Endometrial microvascular endothelial cells (primary cell): ENCODE measurements around the gene NAXE. TPM values are rescaled to one million over a fixed set of nuclear protein-coding genes. Genes with fewer than 3 reads are reported as not detected.
"Not testable (repeated sequence)": the region's sequence is repeated elsewhere in the genome, so short reads cannot be mapped to it uniquely, and the experiment has no call there.

Experiments
- in situ Hi-C: cut with HindIII; loops from 2 replicates; pipeline ENCODE4 v1.10.0; 2017; ENCODE audit warnings: low sequenced_read_pairs, low pct_unique_long_range_greater_than_20kb; ENCODE audit errors: inconsistent ontology term
- total RNA-seq: library from RNA; depleted of rRNA; stranded (reverse); fragments of >200 nt; gene quantifications from one replicate; pipeline ENCODE4 v1.2.3, GENCODE V29; 2015; ENCODE audit errors: inconsistent ontology term

Gene NAXE
- total RNA-seq, 1 donor from 2014 or later: 92.0 TPM

DNA sequence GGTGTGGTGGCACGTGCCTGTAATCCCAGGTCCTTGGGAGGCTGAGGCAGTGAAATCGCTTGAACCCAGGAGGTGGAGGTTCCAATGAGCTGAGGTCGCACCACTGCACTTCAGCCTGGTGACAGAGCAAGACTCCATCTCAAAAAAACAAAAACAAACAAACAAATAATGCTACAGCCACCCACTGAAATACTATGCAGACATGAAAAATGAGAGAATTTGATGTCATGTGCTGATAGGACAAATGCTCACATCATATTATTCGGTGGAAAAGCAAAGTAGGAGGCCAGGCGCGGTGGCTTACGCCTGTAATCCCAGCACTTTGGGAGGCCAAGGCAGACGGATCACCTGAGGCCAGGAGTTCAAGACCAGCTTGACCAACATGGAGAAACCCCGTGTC, 18.5 kb downstream of the NAXE start:
- in situ Hi-C loops: not testable (repeated sequence)

DNA sequence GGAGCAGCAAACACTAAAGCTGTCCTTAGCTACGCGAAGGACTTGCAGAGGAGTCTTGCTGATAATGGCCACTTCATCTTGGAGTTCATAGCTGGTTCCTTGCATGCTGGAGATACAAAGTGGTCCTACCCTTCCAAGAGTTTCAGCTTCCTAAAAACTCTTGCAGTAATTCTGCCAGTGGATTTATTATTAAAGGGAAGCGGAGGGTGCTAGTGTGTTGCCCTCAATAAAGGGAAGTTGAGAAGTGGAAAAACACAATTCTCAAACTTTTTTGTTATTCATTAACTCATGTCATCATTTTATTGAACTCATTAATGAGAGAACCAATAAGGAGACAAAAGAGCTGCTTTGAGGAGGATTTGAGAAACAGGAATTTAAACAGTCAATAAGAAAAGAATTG, 21.1 kb downstream of the NAXE start:
- in situ Hi-C loops: no loop called here

DNA sequence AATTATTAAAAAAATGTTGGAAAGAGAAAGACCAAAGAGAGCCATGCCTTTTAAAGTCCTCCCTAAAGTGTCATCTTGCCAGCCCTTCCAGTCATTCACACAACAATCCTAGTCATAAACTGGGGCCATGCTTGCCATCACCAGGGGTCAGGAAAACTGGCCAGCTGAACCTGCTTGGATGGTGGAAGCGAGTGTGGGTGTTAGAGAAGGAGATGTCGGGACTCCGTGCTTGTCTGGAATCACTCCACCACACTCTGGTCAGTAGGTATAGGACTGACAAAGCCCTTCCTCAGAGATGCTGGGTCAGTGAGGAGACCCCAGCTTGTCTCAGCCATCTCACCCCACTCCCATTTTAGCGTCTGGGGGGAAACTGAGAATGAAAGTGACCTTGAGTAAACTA, 24.4 kb downstream of the NAXE start:
- in situ Hi-C loops: no loop called here

DNA sequence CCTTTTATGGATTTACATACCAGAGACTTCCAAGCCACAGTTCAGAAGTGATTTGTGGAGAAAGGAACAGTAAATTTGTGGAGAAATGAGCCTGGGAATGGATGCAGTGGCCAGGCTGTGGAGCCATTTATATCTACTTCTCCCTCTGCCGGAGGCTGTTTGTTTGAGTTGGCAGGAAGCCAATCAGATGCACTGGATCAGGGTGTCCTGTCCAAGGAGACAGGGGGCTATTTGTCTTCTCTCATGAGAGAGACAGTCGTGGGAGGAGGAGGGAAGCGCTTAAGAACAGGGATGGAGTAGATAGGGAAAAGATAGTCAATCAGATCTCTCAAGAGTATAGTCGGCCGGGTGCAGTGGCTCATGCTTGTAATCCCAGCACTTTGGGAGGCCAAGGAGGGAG, 24.9 kb downstream of the NAXE start:
- in situ Hi-C loops: no loop called here

DNA sequence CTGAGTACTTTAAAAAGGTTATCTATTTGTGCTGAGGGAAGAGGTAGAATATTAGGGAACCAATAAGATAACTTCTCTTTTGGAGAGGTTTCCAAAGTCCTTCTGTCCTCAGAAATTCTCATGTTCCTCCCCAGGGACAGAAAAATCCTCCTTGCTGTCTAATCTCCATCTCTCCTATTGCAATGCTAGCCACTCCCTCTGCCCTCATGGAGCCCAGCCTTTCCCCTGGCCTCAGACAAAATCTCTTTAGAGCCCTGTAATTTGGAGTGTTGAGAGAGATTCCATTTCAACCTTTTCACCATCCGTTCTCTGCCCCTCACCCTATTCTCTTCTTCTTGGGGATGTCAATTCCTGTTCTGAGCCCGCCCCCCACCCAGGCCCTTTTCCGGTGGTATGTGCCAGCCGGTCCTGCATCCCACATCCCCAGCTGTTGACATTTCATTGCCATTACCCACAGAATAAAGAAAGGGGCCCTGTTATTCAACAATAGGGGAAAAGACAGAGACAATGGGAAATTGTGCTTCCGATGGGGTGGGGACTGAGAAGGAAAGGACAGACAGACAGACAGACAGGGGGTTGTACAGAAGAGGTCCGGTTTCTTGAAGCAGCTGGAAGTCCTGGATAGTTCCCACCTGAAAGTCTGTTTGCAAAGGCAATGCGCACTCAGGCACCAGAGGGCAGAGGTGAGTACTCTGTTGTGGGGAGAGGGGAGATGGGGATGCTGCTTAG, 27.4 kb downstream of the NAXE start, which contains the start of gene HAPLN2:
Gene HAPLN2, plus strand, starts transcription at position 563 of the 729 bp plus-strand sequence. CDS start 4,076 bp downstream, outside the sequence.
- in situ Hi-C loops: no loop called here

GRCh38 chr1:156619582-156619955, 28.0 kb downstream of the NAXE start:
- in situ Hi-C loops: no loop called here

DNA sequence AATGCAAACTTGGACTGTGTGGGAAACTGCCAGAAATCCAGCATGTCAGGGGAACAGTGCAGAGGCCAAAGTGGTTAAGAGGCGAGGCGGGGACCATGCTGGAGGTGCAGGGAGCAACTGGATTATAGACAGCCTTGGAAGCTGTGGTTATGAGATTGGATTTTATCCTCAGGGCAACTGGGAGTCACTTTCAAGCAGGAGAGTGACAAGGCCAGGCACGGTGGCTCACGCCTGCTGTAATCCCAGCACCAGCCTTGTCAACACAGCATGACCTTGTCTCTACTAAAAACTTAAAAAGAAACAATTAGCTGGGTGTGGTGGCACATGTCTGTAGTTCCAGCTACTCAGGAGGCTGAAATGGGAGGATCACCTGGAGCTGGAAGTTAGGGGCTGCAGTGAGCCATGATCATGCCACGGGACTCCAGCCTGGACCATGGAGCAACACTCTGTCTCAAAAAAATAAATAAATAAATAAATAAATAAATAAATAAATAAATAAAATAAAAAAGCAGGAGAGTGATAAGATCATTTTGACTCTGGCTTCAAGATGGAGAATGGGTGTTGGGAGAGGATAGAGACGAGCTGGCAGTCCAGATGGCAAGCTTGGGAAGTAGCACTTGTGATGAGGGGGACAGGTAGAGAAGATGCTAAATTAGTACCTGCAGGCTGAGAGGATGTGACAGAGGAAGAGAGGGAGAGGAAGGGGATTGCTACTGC, 31.2 kb downstream of the NAXE start:
- in situ Hi-C loops: no loop called here

GRCh38 chr1:156623946-156624813, 32.6 kb downstream of the NAXE start:
- in situ Hi-C loops: no loop called here

- in situ Hi-C loops: no loop called here
Observed at GRCh38 chr1:156624814-156625435, 33.3 kb downstream of the NAXE start.

GRCh38 chr1:156625436-156626078, 34.0 kb downstream of the NAXE start:
- in situ Hi-C loops: no loop called here

GRCh38 chr1:156626079-156626438, 34.5 kb downstream of the NAXE start:
- in situ Hi-C loops: no loop called here

DNA sequence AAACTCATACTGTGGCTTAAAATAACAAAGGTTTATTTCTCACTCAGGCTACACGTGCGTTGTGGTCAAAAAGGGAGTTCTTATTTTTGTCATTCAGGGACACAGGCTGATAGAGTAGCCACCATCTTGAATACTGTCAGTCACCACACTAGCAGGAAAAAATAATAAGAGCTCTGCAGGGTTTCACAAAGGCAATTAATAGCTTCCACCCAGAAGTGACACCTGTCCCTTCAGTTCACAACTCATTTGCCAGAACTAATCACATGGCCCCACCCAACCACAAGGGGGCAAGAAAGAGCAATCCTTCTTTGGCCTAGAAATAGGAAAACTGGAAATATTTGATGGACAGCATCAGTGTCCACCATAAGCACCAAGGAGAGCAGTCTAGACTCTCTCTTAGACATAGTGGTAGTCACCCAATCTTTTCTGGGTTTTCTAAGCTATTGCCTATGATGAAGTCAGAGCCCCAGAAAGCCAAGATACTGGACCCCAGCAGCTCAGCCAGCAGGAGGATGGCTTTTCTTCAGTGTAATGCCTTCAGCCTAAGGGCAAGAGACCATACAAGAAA, 35.8 kb downstream of the NAXE start:
- in situ Hi-C loops: no loop called here

GRCh38 chr1:156629823-156630449, 38.4 kb downstream of the NAXE start:
- in situ Hi-C loops: no loop called here

DNA sequence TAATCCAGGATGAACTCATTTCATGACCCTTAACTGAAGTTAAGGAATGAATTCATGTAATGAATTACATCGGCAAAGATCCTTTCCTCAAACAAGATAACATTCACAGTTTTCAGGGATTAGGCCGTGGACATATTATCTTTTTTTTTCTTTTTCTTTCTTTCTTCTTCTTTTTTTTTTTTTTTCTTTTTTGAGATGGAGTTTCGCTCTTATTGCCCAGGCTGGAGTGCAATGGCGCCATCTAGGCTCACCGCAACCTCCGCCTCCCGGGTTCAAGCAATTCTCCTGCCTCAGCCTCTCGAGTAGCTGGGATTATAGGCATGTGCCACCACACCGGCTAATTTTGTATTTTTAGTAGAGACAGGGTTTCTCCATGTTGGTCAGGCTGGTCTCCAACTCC, 39.6 kb downstream of the NAXE start:
- in situ Hi-C loops: not testable (repeated sequence)

DNA sequence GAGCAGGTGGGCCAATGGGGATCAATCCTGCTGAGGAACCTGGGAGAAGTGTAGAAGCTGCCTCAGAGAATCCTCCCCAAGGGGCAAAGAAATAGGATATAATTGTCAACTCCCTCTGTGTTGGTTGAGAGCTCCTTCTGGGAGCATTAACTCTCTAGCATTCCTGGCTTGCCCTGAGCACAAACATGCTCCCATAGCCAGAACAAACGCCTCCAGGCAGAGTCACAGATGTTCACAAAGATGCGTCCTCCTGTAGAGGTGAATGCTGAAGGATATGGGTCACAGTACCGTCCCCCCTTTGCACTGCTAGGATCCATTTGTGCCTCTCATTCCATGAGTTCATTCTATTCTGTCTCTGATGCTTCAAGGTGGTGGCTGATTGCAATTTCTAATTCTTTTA, 40.8 kb downstream of the NAXE start:
- in situ Hi-C loops: no loop called here

GRCh38 chr1:156638189-156638985, 46.8 kb downstream of the NAXE start:
- in situ Hi-C loops: no loop called here

- in situ Hi-C loops: no loop called here
Observed at GRCh38 chr1:156639601-156640101, 48.1 kb downstream of the NAXE start.
